Neural crest cell (in vitro differentiated cells): ENCODE measurements around the gene PLD4. TPM values are rescaled to one million over a fixed set of nuclear protein-coding genes. Genes with fewer than 3 reads are reported as not detected.

Source experiments
- DNase-seq: peaks from one replicate; pipeline ENCODE4 v3.0.0; 2021; ENCODE audit warnings: low read depth, mixed read lengths, low spot score
- H3K27ac Mint-ChIP-seq: one replicate; pipeline ENCODE4 v1.8.0; 2021; ENCODE audit warnings: mild to moderate bottlenecking, mixed read lengths; ENCODE audit not compliant: unreplicated experiment
- H3K27me3 Mint-ChIP-seq: 2 replicates; pipeline ENCODE4 v1.8.0; 2021; ENCODE audit warnings: low read depth, mild to moderate bottlenecking, mixed read lengths
- H3K36me3 Mint-ChIP-seq: 2 replicates; pipeline ENCODE4 v1.8.0; 2021; ENCODE audit warnings: low read depth, mild to moderate bottlenecking, mixed read lengths
- H3K4me1 Mint-ChIP-seq: 2 replicates; pipeline ENCODE4 v1.8.0; 2021; ENCODE audit warnings: mixed read lengths
- H3K4me3 Mint-ChIP-seq: one replicate; pipeline ENCODE4 v1.8.0; 2021; ENCODE audit warnings: mild to moderate bottlenecking, mixed read lengths
- H3K9me3 Mint-ChIP-seq: 2 replicates; pipeline ENCODE4 v1.8.0; 2021; ENCODE audit warnings: mixed read lengths
- total RNA-seq: library from RNA; stranded (reverse); gene quantifications from 2 replicates; pipeline ENCODE4 v1.2.1, GENCODE V29; 2021
- TF ChIP-seq, protein P1 (sequence below): fragments of 200-600 bp; sonication (generic); conservative IDR thresholded peaks from 2 replicates; pipeline ENCODE4 v1.5.0; 2021; ENCODE audit warnings: antibody characterized with exemption, mild to moderate bottlenecking

Gene PLD4
- total RNA-seq, 1 donor from 2014 or later: 0.02 TPM

DNA sequence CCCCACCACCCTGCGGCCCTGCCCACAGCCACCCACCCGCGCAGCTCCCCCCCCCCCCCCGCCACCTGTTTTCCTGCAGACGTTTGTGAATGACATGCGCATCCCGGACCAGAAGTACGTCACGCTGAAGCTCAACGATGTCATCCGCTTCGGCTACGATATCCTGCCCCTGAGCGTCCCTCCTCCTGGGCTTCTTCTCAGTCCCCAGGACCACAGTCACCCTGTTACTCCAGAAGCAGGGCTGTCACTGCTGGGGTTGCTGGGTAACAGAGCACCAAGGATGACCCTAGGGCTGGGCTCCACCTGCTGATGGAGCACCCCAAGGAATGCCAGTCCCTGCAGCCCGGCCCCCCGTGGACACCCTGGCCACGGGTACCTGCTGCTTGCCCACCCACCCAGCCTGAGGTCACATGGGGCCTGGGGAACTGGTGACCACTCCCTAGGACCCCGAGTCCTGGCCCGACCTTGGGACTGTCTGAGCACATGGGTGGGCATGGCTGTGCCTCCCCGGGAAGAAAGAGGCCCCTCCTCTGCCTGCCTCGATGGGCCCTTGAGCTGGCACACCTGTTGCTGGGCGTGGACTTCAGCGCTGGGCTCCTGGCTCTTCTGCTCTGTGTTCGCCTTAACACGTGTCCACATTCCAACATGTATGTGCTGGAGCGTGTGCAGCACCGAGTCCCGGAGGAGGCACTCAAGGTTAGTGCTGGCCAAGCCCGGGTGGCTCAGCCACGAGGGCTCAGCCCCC, 46.7 kb upstream of the PLD4 start:
- DNase-seq: no peak
- Mint-ChIP-seq H3K4me1 (no peaks in the 10 kb centered on the region), H3K27me3 (no peaks in the 10 kb centered on the region), H3K27ac (no peak overlapping the region), H3K4me3 (no peak overlapping the region), H3K36me3 (no peaks in the 10 kb centered on the region), H3K9me3 (no peaks in the 10 kb centered on the region)
- TF ChIP-seq, protein P1, sequence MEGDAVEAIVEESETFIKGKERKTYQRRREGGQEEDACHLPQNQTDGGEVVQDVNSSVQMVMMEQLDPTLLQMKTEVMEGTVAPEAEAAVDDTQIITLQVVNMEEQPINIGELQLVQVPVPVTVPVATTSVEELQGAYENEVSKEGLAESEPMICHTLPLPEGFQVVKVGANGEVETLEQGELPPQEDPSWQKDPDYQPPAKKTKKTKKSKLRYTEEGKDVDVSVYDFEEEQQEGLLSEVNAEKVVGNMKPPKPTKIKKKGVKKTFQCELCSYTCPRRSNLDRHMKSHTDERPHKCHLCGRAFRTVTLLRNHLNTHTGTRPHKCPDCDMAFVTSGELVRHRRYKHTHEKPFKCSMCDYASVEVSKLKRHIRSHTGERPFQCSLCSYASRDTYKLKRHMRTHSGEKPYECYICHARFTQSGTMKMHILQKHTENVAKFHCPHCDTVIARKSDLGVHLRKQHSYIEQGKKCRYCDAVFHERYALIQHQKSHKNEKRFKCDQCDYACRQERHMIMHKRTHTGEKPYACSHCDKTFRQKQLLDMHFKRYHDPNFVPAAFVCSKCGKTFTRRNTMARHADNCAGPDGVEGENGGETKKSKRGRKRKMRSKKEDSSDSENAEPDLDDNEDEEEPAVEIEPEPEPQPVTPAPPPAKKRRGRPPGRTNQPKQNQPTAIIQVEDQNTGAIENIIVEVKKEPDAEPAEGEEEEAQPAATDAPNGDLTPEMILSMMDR: no peak

DNA sequence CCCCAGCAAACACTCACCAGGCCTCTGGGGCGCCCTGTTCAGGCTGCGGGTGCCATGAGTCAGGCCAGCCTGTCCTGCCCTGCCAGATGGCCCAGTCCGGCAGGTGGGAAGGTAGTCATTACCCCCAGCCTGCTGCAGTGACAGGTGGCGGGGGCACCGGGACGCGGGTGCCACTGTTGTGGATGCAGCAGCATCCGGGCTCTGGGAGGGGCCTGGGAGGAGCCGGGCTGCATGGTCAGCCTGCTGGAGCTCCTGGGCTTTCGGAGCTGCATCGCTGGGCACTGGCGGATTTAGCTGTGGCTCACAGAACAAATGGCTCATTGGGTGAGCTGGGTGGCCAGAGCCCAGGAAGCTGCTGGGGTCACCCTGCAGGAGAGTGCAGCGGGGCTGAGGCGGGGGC, 46.1 kb upstream of the PLD4 start:
- no peaks in the 10 kb centered on the region for H3K27me3 Mint-ChIP-seq
- no peak overlapping the region for H3K4me3 Mint-ChIP-seq
- H3K27ac Mint-ChIP-seq: no peak overlapping the region
- DNase-seq: no peak
- no peaks in the 10 kb centered on the region for H3K36me3 Mint-ChIP-seq
- TF ChIP-seq, protein P1: no peak
- no peaks in the 10 kb centered on the region for H3K4me1 Mint-ChIP-seq
- no peaks in the 10 kb centered on the region for H3K9me3 Mint-ChIP-seq

GRCh38 chr14:104879201-104879982, 45.3 kb upstream of the PLD4 start:
- H3K36me3 Mint-ChIP-seq: no peaks in the 10 kb centered on the region
- no peak overlapping the region for H3K4me3 Mint-ChIP-seq
- H3K4me1 Mint-ChIP-seq: no peaks in the 10 kb centered on the region
- no peak for DNase-seq
- H3K27me3 Mint-ChIP-seq: no peaks in the 10 kb centered on the region
- TF ChIP-seq, protein P1: no peak
- H3K9me3 Mint-ChIP-seq: no peaks in the 10 kb centered on the region
- H3K27ac Mint-ChIP-seq: no peak overlapping the region

DNA sequence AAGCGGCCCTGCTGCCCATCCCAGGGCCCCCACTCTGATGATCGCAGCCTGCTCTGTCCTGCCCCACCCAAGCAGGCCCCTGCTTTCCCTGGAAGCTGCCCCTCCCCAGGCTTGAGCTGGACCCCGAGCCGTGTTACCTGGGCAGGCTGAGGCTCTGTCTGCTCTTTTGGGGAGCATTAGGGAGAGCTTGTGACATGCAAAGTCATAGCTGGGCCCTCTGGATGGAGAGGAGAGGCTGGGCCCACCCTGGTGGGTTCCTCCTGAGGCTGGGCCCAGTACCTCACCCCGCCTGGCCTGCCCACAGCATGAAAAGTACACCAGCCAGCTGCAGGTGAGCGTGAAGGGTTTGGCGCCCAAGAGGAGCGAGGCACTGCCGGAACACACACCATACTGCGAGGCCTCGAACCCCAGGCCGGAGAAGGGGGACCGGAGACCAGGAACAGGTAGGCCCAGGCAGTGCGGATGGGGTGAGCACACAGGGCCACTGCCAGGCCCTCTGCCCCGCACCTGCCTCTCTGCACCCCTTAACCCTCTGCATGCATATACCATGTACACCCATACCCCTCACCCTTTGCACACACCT, 44.6 kb upstream of the PLD4 start:
- DNase-seq: no peak
- no peak overlapping the region for H3K4me3 Mint-ChIP-seq
- TF ChIP-seq, protein P1: no peak
- no peaks in the 10 kb centered on the region for H3K36me3 Mint-ChIP-seq
- H3K27ac Mint-ChIP-seq: no peak overlapping the region
- H3K27me3 Mint-ChIP-seq: no peaks in the 10 kb centered on the region
- H3K9me3 Mint-ChIP-seq: no peaks in the 10 kb centered on the region
- no peaks in the 10 kb centered on the region for H3K4me1 Mint-ChIP-seq

- Mint-ChIP-seq H3K27me3 (no peaks in the 10 kb centered on the region), H3K4me3 (no peak overlapping the region), H3K4me1 (no peaks in the 10 kb centered on the region), H3K36me3 (no peaks in the 10 kb centered on the region), H3K27ac (no peak overlapping the region), H3K9me3 (no peaks in the 10 kb centered on the region)
- DNase-seq: no peak
- TF ChIP-seq, protein P1: no peak
Observed at GRCh38 chr14:104880584-104881210, 44.0 kb upstream of the PLD4 start.
